ENCODE measurements around the gene PRKAA1.

PRKAA1 gene

DNA sequence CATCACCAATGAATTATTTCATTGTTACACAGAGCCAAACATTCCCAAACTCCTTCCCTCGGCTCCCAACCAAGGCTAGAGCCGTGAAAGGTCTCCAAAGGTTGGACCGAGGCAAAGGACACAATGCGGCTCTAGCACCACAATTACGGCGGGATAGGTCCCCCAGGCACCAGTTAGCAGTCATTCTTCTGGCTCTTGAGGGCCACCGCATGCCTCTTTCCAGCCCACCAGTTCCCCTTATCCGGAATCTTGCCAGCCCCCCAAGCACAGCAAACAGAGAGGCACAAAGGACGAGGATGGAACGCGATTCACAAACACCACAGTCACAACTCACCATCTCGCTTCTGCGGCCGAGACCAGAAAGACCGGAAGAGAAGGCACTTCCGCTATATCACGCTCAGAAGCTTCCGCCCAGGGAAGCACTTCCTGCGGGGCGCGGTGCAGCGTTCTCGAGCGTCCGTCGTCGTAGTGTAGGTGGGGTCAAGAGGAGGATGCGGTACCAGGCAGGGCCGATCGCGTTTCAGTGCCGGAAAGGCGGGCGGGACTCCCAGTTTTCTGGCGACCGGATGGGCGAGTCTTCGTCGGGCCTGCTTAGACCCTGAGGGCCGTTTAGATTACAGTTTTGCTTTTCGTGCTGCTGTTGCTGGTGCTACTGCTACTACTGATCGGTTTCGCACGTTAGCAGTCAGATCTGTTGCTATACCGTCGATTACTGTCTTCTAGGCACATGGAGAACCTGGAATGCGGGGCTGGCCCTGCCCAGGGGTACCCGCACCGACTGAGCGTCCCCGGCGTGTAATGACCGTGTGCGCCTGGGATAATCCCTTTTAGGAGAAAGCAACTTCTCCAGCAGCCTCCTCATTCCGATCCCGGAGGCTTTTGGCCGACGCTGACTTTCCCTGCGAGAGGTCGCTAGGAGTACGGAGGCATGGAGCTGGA, 36.9 kb upstream of the PRKAA1 start, which contains the start of gene RPL37:
RPL37 (minus strand) TSS at position 374 of the 939 bp plus-strand sequence; CDS start at position 337, 37 bp downstream.
- H4K20me1 ChIP-seq = peaks cover 34 to 46% (median 42%) of the 10 kb centered on the region in 11 experiments
- peaks cover 0 to 8% (median 6%) of the 10 kb centered on the region in 11 experiments; a peak in 6 of 22 replicates for H3K9me3 ChIP-seq (replicated peaks in 1 of 11)
- TF ChIP-seq Cebpa-rat (IDR thresholded peaks at IDR 0.05) = no peak
- H3K36me3 ChIP-seq = peaks cover 41 to 46% (median 44%) of the 10 kb centered on the region in 11 experiments
- H3K4me2 ChIP-seq = peak within 1 kb of the TSS; percentile 84 to 100 (median 97)
- peak within 1 kb of the TSS; percentile 94 to 98 (median 97) for H3K9ac ChIP-seq
- no peaks in the 10 kb centered on the region for H3K27me3 ChIP-seq
- peak within 1 kb of the TSS; percentile 88 to 99 (median 97) for H3K27ac ChIP-seq
- peak within 1 kb of the TSS; percentile 81 to 97 (median 89) for H3K4me3 ChIP-seq
- H3K4me1 ChIP-seq = peaks cover 33 to 53% (median 41%) of the 10 kb centered on the region in 10 experiments

GRCh38 chr5:40834391-40834848, 36.2 kb upstream of the PRKAA1 start:
- H3K27ac ChIP-seq = peak overlapping the region; percentile 88 to 99 (median 97)
- peaks cover 33 to 57% (median 42%) of the 10 kb centered on the region in 10 experiments for H3K4me1 ChIP-seq
- TF ChIP-seq Cebpa-rat (IDR thresholded peaks at IDR 0.05) = no peak
- no peaks in the 10 kb centered on the region for H3K27me3 ChIP-seq
- H3K9me3 ChIP-seq (replicated peaks in 1 of 11) = peaks cover 0 to 8% (median 6%) of the 10 kb centered on the region in 11 experiments; a peak in 6 of 22 replicates
- H3K9ac ChIP-seq = peak overlapping the region; percentile 94 to 98 (median 97)
- peak overlapping the region; percentile 84 to 100 (median 97) for H3K4me2 ChIP-seq
- peak overlapping the region; percentile 81 to 97 (median 89) for H3K4me3 ChIP-seq
- H3K36me3 ChIP-seq = peaks cover 48 to 53% (median 51%) of the 10 kb centered on the region in 11 experiments
- peaks cover 41 to 53% (median 49%) of the 10 kb centered on the region in 11 experiments for H4K20me1 ChIP-seq

DNA sequence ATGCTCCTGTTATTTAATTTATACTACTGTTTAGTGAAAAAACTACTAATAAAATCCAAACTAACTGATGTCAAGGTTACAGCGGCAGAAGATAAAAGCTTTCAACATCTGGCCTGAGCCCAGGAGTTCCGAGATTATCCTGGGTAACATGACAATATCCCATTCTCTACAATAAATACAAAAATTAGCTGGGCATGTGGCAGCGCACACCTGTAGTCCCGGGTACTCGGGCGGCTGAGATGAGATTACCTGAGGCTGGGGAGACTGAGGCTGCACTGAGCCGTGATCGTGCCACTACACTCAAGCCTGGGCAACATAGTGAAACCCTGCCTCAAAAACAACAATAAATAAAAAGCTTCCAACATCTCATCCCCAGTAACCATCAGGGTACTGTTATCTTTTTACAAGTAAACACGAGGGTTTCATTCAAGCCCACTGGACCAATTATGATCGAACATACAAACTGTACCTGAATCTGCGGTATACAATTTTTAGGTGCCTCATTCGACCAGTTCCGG, 35.6 kb upstream of the PRKAA1 start:
- TF ChIP-seq Cebpa-rat (IDR thresholded peaks at IDR 0.05) = no peak
- Histone ChIP-seq H3K27ac (peak overlapping the region; percentile 88 to 99 (median 97); a peak in 21 of 22 replicates), H3K9me3 (replicated peaks in 1 of 11) (peaks cover 0 to 8% (median 6%) of the 10 kb centered on the region in 11 experiments; a peak in 6 of 22 replicates), H4K20me1 (peaks cover 48 to 59% (median 55%) of the 10 kb centered on the region in 11 experiments), H3K27me3 (no peaks in the 10 kb centered on the region), H3K9ac (peak overlapping the region; percentile 94 to 98 (median 97)), H3K4me1 (peaks cover 33 to 63% (median 42%) of the 10 kb centered on the region in 10 experiments), H3K4me2 (peak overlapping the region; percentile 84 to 100 (median 97)), H3K4me3 (peak overlapping the region; percentile 81 to 97 (median 89)), H3K36me3 (peaks cover 55 to 59% (median 57%) of the 10 kb centered on the region in 11 experiments)

DNA sequence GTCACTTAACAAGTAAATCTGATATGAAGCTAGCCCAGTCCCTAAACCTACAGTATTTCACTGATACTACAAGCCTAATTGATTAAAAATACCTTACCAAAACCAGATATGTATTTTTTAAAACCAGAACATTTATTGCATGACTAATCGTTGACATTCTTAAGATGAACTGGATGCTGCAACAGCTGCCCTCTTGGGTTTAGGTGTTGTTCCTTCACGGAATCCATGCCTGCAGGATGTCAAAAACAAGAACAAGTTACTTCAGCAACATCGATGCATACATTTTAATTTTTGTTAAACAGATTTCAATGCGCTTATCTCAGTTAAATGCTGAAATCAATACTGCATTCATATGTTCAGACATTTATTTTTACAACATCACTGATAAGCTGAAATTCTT, 34.2 kb upstream of the PRKAA1 start:
- peaks cover 69 to 74% (median 71%) of the 10 kb centered on the region in 11 experiments for H3K36me3 ChIP-seq
- H3K27ac ChIP-seq = no peak overlapping the region; a peak in 3 of 22 replicates
- TF ChIP-seq Cebpa-rat (IDR thresholded peaks at IDR 0.05) = no peak
- H3K9me3 ChIP-seq (replicated peaks in 1 of 11) = peaks cover 0 to 8% (median 6%) of the 10 kb centered on the region in 11 experiments; a peak in 6 of 22 replicates
- peak overlapping the region in 9 of 10 experiments; percentile 81 to 97 (median 90); a peak in 15 of 20 replicates for H3K4me3 ChIP-seq
- H4K20me1 ChIP-seq = peaks cover 62 to 74% (median 69%) of the 10 kb centered on the region in 11 experiments
- no peaks in the 10 kb centered on the region for H3K27me3 ChIP-seq
- peaks cover 33 to 62% (median 42%) of the 10 kb centered on the region in 10 experiments for H3K4me1 ChIP-seq
- peak overlapping the region; percentile 84 to 100 (median 97); a peak in 21 of 22 replicates for H3K4me2 ChIP-seq
- H3K9ac ChIP-seq = peak overlapping the region in 9 of 11 experiments; percentile 9 to 98 (median 98); a peak in 12 of 22 replicates

DNA sequence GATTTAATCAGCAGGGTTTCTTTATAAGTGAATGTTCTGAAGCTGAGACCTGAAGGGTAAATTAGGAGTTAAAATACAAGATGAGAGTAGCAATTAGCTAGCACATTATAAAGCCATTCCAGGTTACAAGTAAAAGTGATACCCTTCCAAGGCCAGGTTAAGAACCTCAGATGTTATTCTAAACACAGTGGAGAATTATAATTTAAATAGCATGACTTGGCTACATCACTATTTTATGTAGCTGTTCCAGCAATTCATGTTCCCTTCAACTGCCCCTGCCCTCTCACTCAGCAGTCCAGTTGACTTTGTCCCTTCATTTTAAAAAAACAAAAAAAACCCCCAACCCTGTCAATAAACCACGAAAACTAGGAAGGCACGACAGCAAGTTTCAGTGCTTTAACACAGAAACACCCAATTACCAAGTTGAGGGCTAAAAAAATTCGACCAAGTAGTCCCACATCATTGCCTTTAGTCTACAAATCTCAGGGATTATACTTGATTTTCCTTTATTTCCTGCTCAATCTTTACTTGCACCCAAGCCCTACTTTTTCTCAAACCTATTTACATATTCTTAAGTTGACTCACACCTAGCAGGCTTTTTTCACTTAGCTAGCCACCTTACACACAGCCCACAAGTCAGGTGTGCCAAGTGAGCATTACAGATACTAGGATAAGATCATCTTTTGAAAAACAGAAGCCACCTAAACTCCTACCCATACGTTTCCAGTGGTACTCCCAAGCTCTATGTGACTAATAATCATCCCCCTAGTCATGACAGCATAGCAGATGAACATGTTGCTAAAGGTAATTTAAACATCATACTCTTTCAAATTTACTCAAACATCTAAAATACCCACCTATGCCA, 33.4 kb upstream of the PRKAA1 start:
- Histone ChIP-seq H3K36me3 (peaks cover 77 to 81% (median 79%) of the 10 kb centered on the region in 11 experiments), H4K20me1 (peaks cover 69 to 81% (median 77%) of the 10 kb centered on the region in 11 experiments), H3K4me3 (peak overlapping the region in 8 of 10 experiments; percentile 17 to 97 (median 90); a peak in 11 of 20 replicates), H3K4me1 (peaks cover 33 to 62% (median 42%) of the 10 kb centered on the region in 10 experiments), H3K9me3 (replicated peaks in 1 of 11) (peaks cover 0 to 8% (median 6%) of the 10 kb centered on the region in 11 experiments; a peak in 6 of 22 replicates), H3K4me2 (peak overlapping the region; percentile 84 to 100 (median 97); a peak in 20 of 22 replicates), H3K27ac (peak overlapping the region in 2 of 11 experiments; percentile 5 to 22; a peak in 3 of 22 replicates), H3K27me3 (no peaks in the 10 kb centered on the region), H3K9ac (peak overlapping the region in 7 of 11 experiments; percentile 1 to 98 (median 16); a peak in 10 of 22 replicates)
- no peak for TF ChIP-seq Cebpa-rat (IDR thresholded peaks at IDR 0.05)

GRCh38 chr5:40829748-40830533, 31.8 kb upstream of the PRKAA1 start:
- no peak overlapping the region; a peak in 1 of 20 replicates for H3K4me3 ChIP-seq
- peaks cover 90 to 98% (median 95%) of the 10 kb centered on the region in 11 experiments for H3K36me3 ChIP-seq
- H3K4me2 ChIP-seq = peak overlapping the region in 6 of 11 experiments; percentile 0 to 98 (median 97); a peak in 6 of 22 replicates
- no peaks in the 10 kb centered on the region for H3K27me3 ChIP-seq
- no peaks in the 10 kb centered on the region for H3K9me3 ChIP-seq (replicated peaks in 1 of 11)
- peak overlapping the region in 2 of 11 experiments; percentile 21 to 29; a peak in 3 of 22 replicates for H3K9ac ChIP-seq
- peaks cover 28 to 53% (median 34%) of the 10 kb centered on the region in 10 experiments for H3K4me1 ChIP-seq
- H3K27ac ChIP-seq = peak overlapping the region in 2 of 11 experiments; percentile 18 to 36; a peak in 2 of 22 replicates
- H4K20me1 ChIP-seq = peaks cover 86 to 98% (median 93%) of the 10 kb centered on the region in 11 experiments
- no peak for TF ChIP-seq Cebpa-rat (IDR thresholded peaks at IDR 0.05)

Data from BLaER1 treated with 17β-estradiol and CSF1 and Interleukin-3, amounts not matched to agents 10 nM and 100 nM (cell line).